Neural progenitor cell (in vitro differentiated cells): ENCODE data around the gene PC. TPM values are rescaled to one million over a fixed set of nuclear protein-coding genes. Genes with fewer than 3 reads are reported as not detected.

ENCODE experiments used
- DNase-seq: peaks from one replicate; pipeline ENCODE4 v3.0.0-alpha.2; 2016; ENCODE audit warnings: low spot score
- H2AFZ ChIP-seq: fragments of 200-600 bp; sonication (generic); replicated peaks from 2 replicates; pipeline ENCODE4 v1.6.1; 2016; ENCODE audit warnings: antibody characterized with exemption
- H3F3A ChIP-seq: fragments of 200-600 bp; sonication (generic); 2 replicates; pipeline ENCODE4 v1.6.1; 2016; ENCODE audit warnings: antibody characterized with exemption, low read depth
- H3K27ac ChIP-seq: fragments of 200-600 bp; sonication (generic); 2 replicates; pipeline ENCODE4 v1.5.1; 2016; ENCODE audit warnings: mild to moderate bottlenecking
- H3K27me3 ChIP-seq: fragments of 200-600 bp; sonication (generic); 2 replicates; pipeline ENCODE4 v1.6.1; 2016; ENCODE audit warnings: mild to moderate bottlenecking, moderate library complexity
- H3K36me3 ChIP-seq: fragments of 200-600 bp; sonication (generic); 2 replicates; pipeline ENCODE4 v1.5.1; 2016
- H3K4me1 ChIP-seq: fragments of 200-600 bp; sonication (generic); 2 replicates; pipeline ENCODE4 v1.6.1; 2016; ENCODE audit warnings: mixed run types
- H3K4me2 ChIP-seq: fragments of 200-600 bp; sonication (generic); 2 replicates; pipeline ENCODE4 v1.6.1; 2016
- H3K4me3 ChIP-seq: fragments of 200-600 bp; sonication (generic); 2 replicates; pipeline ENCODE4 v1.5.1; 2016
- H3K79me2 ChIP-seq: fragments of 200-600 bp; sonication (generic); 2 replicates; pipeline ENCODE4 v1.6.1; 2016; ENCODE audit warnings: low read depth
- H3K9ac ChIP-seq: fragments of 200-600 bp; sonication (generic); 2 replicates; pipeline ENCODE4 v1.6.1; 2016
- H3K9me3 ChIP-seq: fragments of 200-600 bp; sonication (generic); 2 replicates; pipeline ENCODE4 v1.5.1; 2016; ENCODE audit warnings: low read depth
- H4K20me1 ChIP-seq: fragments of 200-600 bp; sonication (generic); 2 replicates; pipeline ENCODE4 v1.6.1; 2016; ENCODE audit warnings: low read depth
- H3K27ac Mint-ChIP-seq: 3 replicates; pipeline ENCODE4 v1.8.0; 2021; ENCODE audit warnings: mixed read lengths
- H3K27me3 Mint-ChIP-seq: 2 replicates; pipeline ENCODE4 v1.8.0; 2022; ENCODE audit warnings: low read depth, mild to moderate bottlenecking, inconsistent platforms, moderate library complexity, mixed read lengths; ENCODE audit not compliant: insufficient read depth
- H3K36me3 Mint-ChIP-seq: 3 replicates; pipeline ENCODE4 v1.8.0; 2021; ENCODE audit warnings: mixed read lengths
- H3K4me1 Mint-ChIP-seq: 3 replicates; pipeline ENCODE4 v1.8.0; 2021; ENCODE audit warnings: mixed read lengths
- H3K4me3 Mint-ChIP-seq: 3 replicates; pipeline ENCODE4 v1.8.0; 2021; ENCODE audit warnings: mild to moderate bottlenecking, moderate library complexity, mixed read lengths
- H3K9me3 Mint-ChIP-seq: 3 replicates; pipeline ENCODE4 v1.8.0; 2020; ENCODE audit warnings: mixed read lengths
- EZH2 ChIP-seq: fragments of 200-600 bp; sonication (generic); IDR thresholded peaks from 2 replicates; pipeline ENCODE4 v1.6.1; 2017; ENCODE audit warnings: antibody characterized with exemption, mild to moderate bottlenecking, moderate library complexity
- EZH2phosphoT487 ChIP-seq: fragments of 200-600 bp; sonication (generic); IDR thresholded peaks from 2 replicates; pipeline ENCODE4 v1.6.1; 2017; ENCODE audit warnings: antibody characterized with exemption
- total RNA-seq: library from RNA; depleted of rRNA; stranded (reverse); fragments of >200 nt; gene quantifications from 2 replicates; pipeline ENCODE4 v1.2.3, GENCODE V29; 2015; ENCODE audit warnings: low replicate concordance
- TF ChIP-seq, protein P1 (sequence below): fragments of 200-600 bp; sonication (generic); IDR thresholded peaks from 2 replicates; pipeline ENCODE4 v1.5.1; 2017; ENCODE audit warnings: antibody characterized with exemption, mild to moderate bottlenecking

The PC gene
- total RNA-seq, 1 donor from 2014 or later, result 11.4 TPM

DNA sequence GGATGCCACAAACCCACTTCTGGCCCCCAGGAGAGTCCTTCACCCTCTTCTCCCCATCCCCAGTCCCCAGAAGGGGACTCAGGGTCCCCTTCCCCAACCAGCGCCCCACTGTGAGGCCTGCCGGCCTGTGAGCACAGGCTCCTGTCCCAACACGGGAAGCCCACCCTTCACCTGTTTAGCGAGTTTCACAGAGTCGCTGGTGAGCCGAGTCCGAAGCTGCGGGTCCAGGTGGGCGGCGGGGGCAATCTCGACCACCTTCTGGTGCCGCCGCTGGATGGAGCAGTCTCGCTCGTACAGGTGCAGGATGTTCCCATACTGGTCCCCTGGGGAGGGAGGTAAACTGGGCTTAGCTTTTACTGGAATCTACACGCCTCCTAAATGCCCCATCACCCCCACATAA lies 88.1 kb downstream of the PC start:
- H2AFZ ChIP-seq, result no peak overlapping the region
- Mint-ChIP-seq H3K27ac (no peak overlapping the region), H3K4me3 (no peak overlapping the region), H3K27me3 (peaks cover 6% of the 10 kb centered on the region), H3K36me3 (peaks cover 2% of the 10 kb centered on the region), H3K4me1 (peaks cover 13% of the 10 kb centered on the region), H3K9me3 (no peaks in the 10 kb centered on the region)
- no peaks in the 10 kb centered on the region for H3K36me3 ChIP-seq
- H3K4me3 ChIP-seq, result no peak overlapping the region
- no peaks in the 10 kb centered on the region for H3K9me3 ChIP-seq
- no peaks in the 10 kb centered on the region for H4K20me1 ChIP-seq
- H3K4me2 ChIP-seq, result no peak overlapping the region
- no peak for DNase-seq
- TF ChIP-seq, protein P1, sequence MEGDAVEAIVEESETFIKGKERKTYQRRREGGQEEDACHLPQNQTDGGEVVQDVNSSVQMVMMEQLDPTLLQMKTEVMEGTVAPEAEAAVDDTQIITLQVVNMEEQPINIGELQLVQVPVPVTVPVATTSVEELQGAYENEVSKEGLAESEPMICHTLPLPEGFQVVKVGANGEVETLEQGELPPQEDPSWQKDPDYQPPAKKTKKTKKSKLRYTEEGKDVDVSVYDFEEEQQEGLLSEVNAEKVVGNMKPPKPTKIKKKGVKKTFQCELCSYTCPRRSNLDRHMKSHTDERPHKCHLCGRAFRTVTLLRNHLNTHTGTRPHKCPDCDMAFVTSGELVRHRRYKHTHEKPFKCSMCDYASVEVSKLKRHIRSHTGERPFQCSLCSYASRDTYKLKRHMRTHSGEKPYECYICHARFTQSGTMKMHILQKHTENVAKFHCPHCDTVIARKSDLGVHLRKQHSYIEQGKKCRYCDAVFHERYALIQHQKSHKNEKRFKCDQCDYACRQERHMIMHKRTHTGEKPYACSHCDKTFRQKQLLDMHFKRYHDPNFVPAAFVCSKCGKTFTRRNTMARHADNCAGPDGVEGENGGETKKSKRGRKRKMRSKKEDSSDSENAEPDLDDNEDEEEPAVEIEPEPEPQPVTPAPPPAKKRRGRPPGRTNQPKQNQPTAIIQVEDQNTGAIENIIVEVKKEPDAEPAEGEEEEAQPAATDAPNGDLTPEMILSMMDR, result no peak
- no peak for TF ChIP-seq EZH2phosphoT487
- peaks cover 5% of the 10 kb centered on the region for H3K4me1 ChIP-seq
- no peak overlapping the region for H3K9ac ChIP-seq
- no peaks in the 10 kb centered on the region for H3K79me2 ChIP-seq
- no peak overlapping the region for H3K27ac ChIP-seq
- H3F3A ChIP-seq, result no peaks in the 10 kb centered on the region
- H3K27me3 ChIP-seq, result no peaks in the 10 kb centered on the region

DNA sequence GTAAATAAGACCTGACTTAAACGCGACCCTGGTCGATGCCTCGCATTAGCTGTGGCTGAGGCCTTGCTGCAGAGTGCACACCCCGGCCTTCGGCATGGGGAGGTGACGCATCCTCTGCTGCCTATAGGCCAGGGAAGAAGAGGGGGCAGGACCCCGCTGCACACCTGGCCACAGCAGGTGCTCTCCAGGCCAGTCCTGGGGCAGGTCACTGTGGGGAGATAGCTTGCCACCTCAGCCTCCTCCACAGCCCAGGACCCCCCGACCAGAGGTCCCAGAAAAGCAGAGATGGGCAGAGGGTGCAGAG lies 88.7 kb downstream of the PC start:
- peaks cover 7% of the 10 kb centered on the region for H3K4me1 Mint-ChIP-seq
- no peak overlapping the region for H3K4me2 ChIP-seq
- H3F3A ChIP-seq, result no peaks in the 10 kb centered on the region
- H3K4me3 Mint-ChIP-seq, result no peak overlapping the region
- no peak overlapping the region for H2AFZ ChIP-seq
- TF ChIP-seq EZH2phosphoT487 (no peak), EZH2 (no peak)
- TF ChIP-seq, protein P1, result no peak
- H3K4me3 ChIP-seq, result no peak overlapping the region
- no peak overlapping the region for H3K27ac ChIP-seq
- H3K9me3 ChIP-seq, result no peaks in the 10 kb centered on the region
- no peaks in the 10 kb centered on the region for H4K20me1 ChIP-seq
- H3K27ac Mint-ChIP-seq, result no peak overlapping the region
- no peaks in the 10 kb centered on the region for H3K27me3 ChIP-seq
- H3K9ac ChIP-seq, result no peak overlapping the region
- no peaks in the 10 kb centered on the region for H3K36me3 ChIP-seq
- no peaks in the 10 kb centered on the region for H3K9me3 Mint-ChIP-seq
- peaks cover 5% of the 10 kb centered on the region for H3K4me1 ChIP-seq
- H3K79me2 ChIP-seq, result no peaks in the 10 kb centered on the region
- peaks cover 6% of the 10 kb centered on the region for H3K27me3 Mint-ChIP-seq
- peaks cover 2% of the 10 kb centered on the region for H3K36me3 Mint-ChIP-seq
- DNase-seq, result no peak

DNA sequence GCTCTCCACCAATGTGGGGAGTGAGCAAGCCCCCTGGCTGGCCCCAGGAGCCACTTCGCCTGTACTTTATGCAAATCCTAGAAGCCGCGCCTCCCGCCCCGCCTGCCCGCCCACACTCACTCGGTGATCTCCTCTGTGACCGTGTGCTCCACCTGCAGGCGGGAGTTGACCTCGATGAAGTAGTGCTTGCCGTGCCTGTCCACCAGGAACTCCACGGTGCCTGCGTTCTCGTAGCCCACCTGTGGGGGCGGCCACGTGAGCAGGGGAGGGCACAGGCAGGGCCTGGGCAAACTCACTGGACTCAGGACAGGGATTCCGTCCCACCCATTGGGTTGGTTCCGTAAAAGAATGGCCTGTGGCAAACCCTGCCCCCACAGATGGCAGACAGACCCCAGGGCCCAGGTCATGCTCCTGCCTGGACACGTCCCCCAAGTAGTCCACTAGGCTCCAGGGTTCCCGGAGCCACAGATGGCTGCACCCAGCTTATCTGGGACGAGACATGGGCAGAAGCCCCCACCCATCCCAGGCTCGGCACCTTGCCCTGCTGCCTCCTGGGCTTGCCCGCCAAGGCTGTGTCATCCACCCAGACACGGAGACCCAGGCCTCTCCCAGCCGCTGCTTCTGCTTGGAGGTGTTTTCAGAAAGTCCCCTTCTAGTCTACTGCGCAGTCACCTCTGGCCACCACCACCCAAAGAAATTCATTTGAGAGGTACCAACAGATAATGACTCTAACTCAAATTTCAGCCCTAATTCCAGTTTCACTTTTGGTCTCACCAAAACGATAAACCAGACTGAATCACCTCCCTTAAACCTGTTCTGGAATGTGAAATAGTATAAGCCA lies 89.2 kb downstream of the PC start:
- TF ChIP-seq EZH2, result no peak
- TF ChIP-seq, protein P1, result peak; percentile 67
- Histone ChIP-seq H3K27ac (no peak overlapping the region), H2AFZ (no peak overlapping the region), H3K4me2 (no peak overlapping the region), H3K27me3 (no peaks in the 10 kb centered on the region), H3K4me3 (no peak overlapping the region), H3F3A (no peaks in the 10 kb centered on the region), H3K9ac (no peak overlapping the region), H3K79me2 (no peaks in the 10 kb centered on the region), H4K20me1 (no peaks in the 10 kb centered on the region), H3K4me1 (peaks cover 5% of the 10 kb centered on the region), H3K36me3 (no peaks in the 10 kb centered on the region), H3K9me3 (no peaks in the 10 kb centered on the region)
- Mint-ChIP-seq H3K27me3 (peaks cover 6% of the 10 kb centered on the region), H3K4me1 (peaks cover 7% of the 10 kb centered on the region), H3K27ac (no peak overlapping the region), H3K9me3 (no peaks in the 10 kb centered on the region), H3K4me3 (no peak overlapping the region), H3K36me3 (peaks cover 2% of the 10 kb centered on the region)
- DNase-seq, result peak; percentile 86
